K562 (cell line): ENCODE measurements around the gene DNAJC17. TPM values are rescaled to one million over a fixed set of nuclear protein-coding genes. Genes with fewer than 3 reads are reported as not detected.

Experiments
- AFF4 ChIP-seq: sonication (generic); formaldehyde crosslinking; IDR thresholded peaks from 2 replicates; pipeline ENCODE4 v1.8.0; 2023; ENCODE audit warnings: mild to moderate bottlenecking, missing genetic modification reagents
- CBX3 ChIP-seq, 2 experiments: IDR thresholded peaks; 1 replicate in 1 of 2; 2 replicates in 1 of 2; pipeline ENCODE4 v1.6.1; 2012; ENCODE audit warnings: inconsistent platforms in 2 of 2, low read length in 2 of 2, borderline replicate concordance in 1 of 2, control low read depth in 1 of 2
- CBX5 ChIP-seq: IDR thresholded peaks from 2 replicates; pipeline ENCODE4 v1.6.1; 2014; ENCODE audit warnings: low read depth, borderline replicate concordance
- CLOCK ChIP-seq: fragments of 250-450 bp; sonication (Bioruptor Pico); IDR thresholded peaks from 2 replicates; pipeline ENCODE4 v1.4.0; 2020; ENCODE audit warnings: mild to moderate bottlenecking, moderate library complexity, borderline replicate concordance
- FOXO4 ChIP-seq: fragments of 450-650 bp; formaldehyde crosslinking; IDR thresholded peaks from 2 replicates; pipeline ENCODE4 v1.4.0; 2020; ENCODE audit warnings: mild to moderate bottlenecking, moderate library complexity
- RBM14 ChIP-seq: fragments of 200-400 bp; formaldehyde crosslinking; IDR thresholded peaks from 2 replicates; pipeline ENCODE4 v1.6.1; 2018; ENCODE audit warnings: low read depth, mild to moderate bottlenecking, low read length, moderate library complexity, borderline replicate concordance; ENCODE audit not compliant: insufficient read depth
- RBM39 ChIP-seq: fragments of 200-400 bp; formaldehyde crosslinking; optimal IDR thresholded peaks from 2 replicates; pipeline ENCODE3; 2018; ENCODE audit warnings: low read depth, low read length
- THAP7 ChIP-seq: fragments of 250-450 bp; sonication (Bioruptor Pico); IDR thresholded peaks from 2 replicates; pipeline ENCODE4 v1.5.0; 2021
- THRAP3 ChIP-seq: fragments of 450-650 bp; IDR thresholded peaks from 2 replicates; pipeline ENCODE4 v1.6.1; 2016; ENCODE audit warnings: mild to moderate bottlenecking, inconsistent platforms, borderline replicate concordance
- ZNF133 ChIP-seq: fragments of 250-450 bp; sonication (Bioruptor Pico); IDR thresholded peaks from 2 replicates; pipeline ENCODE4 v1.4.0; 2020; ENCODE audit warnings: mild to moderate bottlenecking
- ZNF408 ChIP-seq: fragments of 250-450 bp; sonication (Bioruptor Pico); IDR thresholded peaks from 2 replicates; pipeline ENCODE4 v1.4.0; 2020; ENCODE audit warnings: low read depth, mild to moderate bottlenecking, moderate library complexity
- ZNF586 ChIP-seq: fragments of 450-650 bp; formaldehyde crosslinking; conservative IDR thresholded peaks from 2 replicates; pipeline ENCODE4 v1.4.0; 2020; ENCODE audit warnings: mild to moderate bottlenecking, moderate library complexity
- ZNF699 ChIP-seq: fragments of 250-450 bp; sonication (Bioruptor Pico); IDR thresholded peaks from 2 replicates; pipeline ENCODE4 v1.8.0; 2021; ENCODE audit warnings: mild to moderate bottlenecking, moderate library complexity; ENCODE audit not compliant: insufficient replicate concordance
- ZNF740 ChIP-seq, 3 experiments: fragments of 200-800 bp in 1 of 3; sonication (Bioruptor generic) in 1 of 3; sonication (generic) in 1 of 3; formaldehyde crosslinking in 1 of 3; IDR thresholded peaks; 2 replicates each; pipeline versions ENCODE4 v1.6.1 to v1.8.0; 2016 to 2022; ENCODE audit warnings: mild to moderate bottlenecking in 2 of 3, missing compliant biosample characterization in 2 of 3, missing genetic modification characterization in 2 of 3, missing genetic modification reagents in 1 of 3
- ZNF764 ChIP-seq: fragments of 250-450 bp; sonication (Bioruptor Pico); IDR thresholded peaks from 2 replicates; pipeline ENCODE4 v1.4.0; 2020; ENCODE audit warnings: low read depth, mild to moderate bottlenecking, moderate library complexity
- polyA plus RNA-seq, 8 experiments: library from polyadenylated mRNA; depleted of rRNA in 4 of 8; stranded (reverse) in 5 of 8; unstranded in 3 of 8; fragments of >200 nt; fragmentation: Nextera tagmentation in 2 of 8; fragmentation: Illumina TruSeq in 1 of 8; extraction: Ambion mirVana in 2 of 8; extraction: Trizol in 1 of 8; gene quantifications; 2 replicates each; pipeline versions ENCODE4 v1.2.1 to v1.2.3, GENCODE V29; 2011 to 2014; ENCODE audit warnings: inconsistent platforms in 1 of 8, missing spikeins in 1 of 8
- total RNA-seq, 7 experiments: library from RNA; depleted of rRNA in 6 of 7; stranded (reverse); fragments of >200 nt in 6 of 7; fragmentation: Illumina TruSeq in 2 of 7; extraction: Trizol in 2 of 7; gene quantifications; 2 replicates each; pipeline versions ENCODE4 v1.2.1 to v1.2.3, GENCODE V29; 2011 to 2021; ENCODE audit warnings: low replicate concordance in 1 of 7

The DNAJC17 gene
- total and polyA plus RNA-seq, 9 of the 15 experiments (the other 6 are each of a cell fraction or from before 2014, with no cell fraction given) = 2.4 to 79.4 (median 44.2) TPM

- no peak for TF ChIP-seq FOXO4 (CRISPR knock-in tag)
- TF ChIP-seq AFF4 (CRISPR knock-in tag) = no peak
- no peak for TF ChIP-seq CBX3 (IDR thresholded peaks at IDR 0.05; ENCODE audit: borderline replicate concordance in 1 of 2, low read length in 2 of 2)
- no peak for TF ChIP-seq ZNF133
- no peak for TF ChIP-seq THRAP3
- no peak for TF ChIP-seq ZNF699
- no peak for TF ChIP-seq CBX5
- TF ChIP-seq ZNF764 = no peak
- no peak for TF ChIP-seq ZNF740 (CRISPR knock-in tag; IDR thresholded peaks at IDR 0.05)
- TF ChIP-seq ZNF740 (tag; IDR thresholded peaks at IDR 0.05) = no peak
- no peak for TF ChIP-seq CLOCK (CRISPR knock-in tag)
- TF ChIP-seq ZNF586 (CRISPR knock-in tag) = no peak
- no peak for TF ChIP-seq ZNF408 (CRISPR knock-in tag)
- TF ChIP-seq THAP7 (CRISPR knock-in tag) = no peak
- TF ChIP-seq RBM14 = no peak
- TF ChIP-seq RBM39 = no peak
These were observed 18.6 kb upstream of the DNAJC17 start (continued) for GRCh38 chr15:40825661-40826422.
